Panc1 (cell line): ENCODE data around the gene SPDYE2B. TPM values are rescaled to one million over a fixed set of nuclear protein-coding genes. Genes with fewer than 3 reads are reported as not detected.
"Not testable (repeated sequence)": the region's sequence is repeated elsewhere in the genome, so short reads cannot be mapped to it uniquely, and the experiment has no call there.

Source experiments
- ATAC-seq: fragments of 200-7000 bp; cut with Tn5 transposase; 2 replicates; pipeline ENCODE4 v1.9.1; 2020; ENCODE audit warnings: mild to moderate bottlenecking, moderate library complexity
- BruUV-seq: library from RNA; stranded (reverse); fragments of 400-500 nt; replicated peaks from 2 replicates; lab custom pipeline; 2021; lab: Mats Ljungman, UMichigan
- CTCF ChIA-PET: fragments of 300-600 bp; sonication (Branson Sonifier 250); formaldehyde crosslinking; loops from one replicate; lab custom pipeline; 2022; ENCODE audit warnings: antibody characterized with exemption; lab: Charles Lee
- POLR2A ChIA-PET: fragments of 300-600 bp; sonication (Branson Sonifier 250); formaldehyde crosslinking; loops from one replicate; lab custom pipeline; 2022; ENCODE audit warnings: antibody characterized with exemption; lab: Charles Lee
- DNase-seq: peaks from one replicate; pipeline ENCODE4 v3.0.0-alpha.2; 2010; ENCODE audit warnings: low read depth, low spot score
- H3K27ac ChIP-seq: 2 replicates; pipeline ENCODE4 v1.5.1; 2011; ENCODE audit warnings: mild to moderate bottlenecking, low read length, inconsistent platforms
- H3K27me3 ChIP-seq: fragments of 200-500 bp; sonication (Bioruptor generic); 2 replicates; pipeline ENCODE4 v1.6.0; 2014; ENCODE audit warnings: low read length, inconsistent platforms; ENCODE audit not compliant: control insufficient read depth, insufficient read depth
- H3K36me3 ChIP-seq: fragments of 200-500 bp; sonication (Bioruptor generic); 2 replicates; pipeline ENCODE4 v1.5.1; 2014; ENCODE audit warnings: inconsistent platforms, mild to moderate bottlenecking, low read length, moderate library complexity; ENCODE audit not compliant: control insufficient read depth, insufficient read depth
- H3K4me1 ChIP-seq: 2 replicates; pipeline ENCODE4 v1.5.1; 2011; ENCODE audit warnings: inconsistent platforms, mild to moderate bottlenecking, low read length, moderate library complexity; ENCODE audit not compliant: control insufficient read depth, insufficient read depth
- H3K4me3 ChIP-seq, 2 experiments: 2 replicates each; pipeline ENCODE4 v1.5.1; 2011 to 2012; ENCODE audit warnings: low read depth in 2 of 2, low read length in 2 of 2, mild to moderate bottlenecking in 2 of 2, inconsistent platforms in 1 of 2, moderate library complexity in 1 of 2
- H3K9me3 ChIP-seq: fragments of 200-500 bp; sonication (Bioruptor generic); 2 replicates; pipeline ENCODE4 v1.5.1; 2014; ENCODE audit warnings: low read depth, mild to moderate bottlenecking, inconsistent platforms, low read length, moderate library complexity; ENCODE audit not compliant: control insufficient read depth, insufficient read depth
- in situ Hi-C: cut with HindIII; loops from 2 replicates; pipeline ENCODE4 v1.10.0; 2016; ENCODE audit warnings: low sequenced_read_pairs, low pct_unique_long_range_greater_than_20kb
- intact Hi-C: fragments of 100-400 bp; cut with micrococcal nuclease; formaldehyde crosslinking; loops from one replicate; pipeline ENCODE4 v1.10.0; 2022; ENCODE audit not compliant: unreplicated experiment
- total RNA-seq: library from RNA; stranded (reverse); gene quantifications from one replicate; pipeline ENCODE4 v1.2.1, GENCODE V29; 2021; ENCODE audit not compliant: unreplicated experiment

Gene SPDYE2B
- total RNA-seq, 1 experiment from 2014 or later, result not detected

- H3K9me3 ChIP-seq, intact Hi-C loops, in situ Hi-C loops, H3K27ac ChIP-seq, BruUV-seq, POLR2A ChIA-PET, H3K36me3 ChIP-seq, CTCF ChIA-PET, DNase-seq, H3K4me3 ChIP-seq, H3K27me3 ChIP-seq, H3K4me1 ChIP-seq: not testable (repeated sequence)
- peak; percentile 66 for ATAC-seq
Measured at GRCh38 chr7:102611013-102611674, 39.0 kb upstream of the SPDYE2B start.

- ATAC-seq, DNase-seq, H3K4me1 ChIP-seq, H3K27ac ChIP-seq, H3K36me3 ChIP-seq, POLR2A ChIA-PET, H3K9me3 ChIP-seq, H3K4me3 ChIP-seq, intact Hi-C loops, H3K27me3 ChIP-seq, CTCF ChIA-PET, in situ Hi-C loops, BruUV-seq: not testable (repeated sequence)
Measured at GRCh38 chr7:102611675-102612325, 38.3 kb upstream of the SPDYE2B start.

GRCh38 chr7:102613575-102614345 is 36.4 kb upstream of the SPDYE2B start:
- ATAC-seq, result not testable (repeated sequence)

DNA sequence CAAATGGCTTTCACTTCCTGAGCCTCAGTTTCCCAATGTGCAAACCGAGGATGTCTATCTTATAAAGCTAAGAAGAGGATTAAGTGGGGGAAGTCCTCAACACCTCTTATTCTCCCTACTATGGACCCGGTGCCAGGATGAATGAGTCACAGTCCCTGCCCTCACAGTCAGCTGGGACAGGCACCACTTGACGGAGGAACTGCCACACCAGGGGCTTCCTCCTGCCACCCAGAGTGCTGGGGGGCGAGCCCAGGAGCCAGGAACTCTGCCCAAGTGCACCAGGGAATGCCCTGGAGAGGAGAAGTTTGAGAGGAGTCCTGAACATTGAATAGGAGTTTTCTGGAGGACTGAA is 35.8 kb upstream of the SPDYE2B start:
- DNase-seq, CTCF ChIA-PET, H3K4me3 ChIP-seq, H3K27ac ChIP-seq, H3K36me3 ChIP-seq, BruUV-seq, H3K9me3 ChIP-seq, in situ Hi-C loops, intact Hi-C loops, POLR2A ChIA-PET, H3K4me1 ChIP-seq, H3K27me3 ChIP-seq: not testable (repeated sequence)
- peak; percentile 32 for ATAC-seq

More at GRCh38 chr7:102613575-102614345, 36.4 kb upstream of the SPDYE2B start:
- H3K36me3 ChIP-seq, H3K4me1 ChIP-seq, H3K9me3 ChIP-seq, H3K4me3 ChIP-seq, H3K27ac ChIP-seq, POLR2A ChIA-PET, CTCF ChIA-PET, intact Hi-C loops, H3K27me3 ChIP-seq, in situ Hi-C loops, BruUV-seq, DNase-seq: not testable (repeated sequence)

DNA sequence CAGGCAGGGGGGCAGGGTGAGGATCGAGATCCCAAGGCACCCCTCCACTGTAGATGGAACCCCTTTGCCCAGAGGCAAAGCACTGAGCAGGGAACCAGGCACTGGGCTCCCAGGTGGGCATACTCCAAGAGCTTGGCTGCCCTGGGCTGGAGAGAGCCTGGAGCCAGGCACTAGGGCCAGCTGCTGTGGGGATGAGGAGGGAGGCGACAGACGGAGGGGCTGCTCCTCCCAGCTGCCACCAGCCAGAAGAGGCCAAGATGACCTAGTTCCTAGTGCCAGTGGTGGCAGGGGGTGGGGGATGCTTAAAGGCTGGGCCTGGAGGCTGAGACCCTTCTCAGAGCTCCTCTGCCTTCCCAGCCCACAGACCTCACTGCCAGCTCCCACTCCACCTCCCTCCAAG is 35.2 kb upstream of the SPDYE2B start:
- intact Hi-C loops, BruUV-seq, H3K4me3 ChIP-seq, H3K36me3 ChIP-seq, DNase-seq, in situ Hi-C loops, POLR2A ChIA-PET, CTCF ChIA-PET, H3K27ac ChIP-seq, H3K27me3 ChIP-seq, H3K9me3 ChIP-seq, H3K4me1 ChIP-seq: not testable (repeated sequence)
- peak; percentile 39 for ATAC-seq

- H3K36me3 ChIP-seq, DNase-seq, POLR2A ChIA-PET, intact Hi-C loops, in situ Hi-C loops, H3K9me3 ChIP-seq, H3K27me3 ChIP-seq, H3K4me1 ChIP-seq, BruUV-seq, CTCF ChIA-PET, H3K4me3 ChIP-seq, ATAC-seq, H3K27ac ChIP-seq: not testable (repeated sequence)
Measured at GRCh38 chr7:102615930-102616329, 34.2 kb upstream of the SPDYE2B start.

DNA sequence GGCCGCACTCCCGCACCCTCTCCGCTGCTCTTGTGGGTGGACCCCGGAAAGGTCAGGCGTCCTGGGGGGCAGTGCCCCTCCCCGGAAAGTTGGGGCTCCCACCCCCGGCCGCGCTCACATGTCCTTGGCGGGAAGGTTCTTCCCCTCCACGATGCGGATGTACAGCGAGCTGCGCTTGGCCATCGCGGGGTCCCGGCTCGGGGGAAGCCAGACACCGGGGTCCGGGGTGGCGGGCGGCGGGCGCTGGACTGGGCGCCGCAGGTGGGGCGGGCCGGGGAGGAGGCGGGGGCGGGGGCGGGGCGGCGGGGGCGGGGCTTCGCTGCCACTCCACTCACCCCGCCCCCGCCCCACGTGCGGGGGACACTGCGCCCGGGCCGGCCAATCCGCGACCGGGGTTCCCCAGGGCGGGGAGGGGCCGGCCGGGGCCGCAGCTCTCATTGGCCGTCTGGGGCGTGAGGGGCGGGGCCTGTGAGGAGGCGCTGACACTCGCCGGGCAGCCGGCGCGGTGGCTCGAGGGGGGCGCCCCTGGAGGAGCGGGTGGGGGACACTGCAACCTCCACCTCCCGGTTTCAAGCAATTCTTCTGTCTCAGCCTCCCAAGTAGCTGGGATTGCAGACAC is 33.5 kb upstream of the SPDYE2B start, which contains the start of gene RASA4:
Gene RASA4 (minus strand): TSS at position 250 of the 619 bp plus-strand sequence. CDS start 67 bp downstream, at position 183.
- peak; percentile 93 for ATAC-seq
- POLR2A ChIA-PET, BruUV-seq, in situ Hi-C loops, CTCF ChIA-PET, intact Hi-C loops, H3K27ac ChIP-seq, H3K4me1 ChIP-seq, H3K9me3 ChIP-seq, H3K36me3 ChIP-seq, H3K27me3 ChIP-seq, DNase-seq: not testable (repeated sequence)
- H3K4me3 ChIP-seq, result peak within 1 kb of the TSS; percentile 25 to 35; a peak in 3 of 4 replicates
